MCF 10A (cell line): ENCODE data around the gene TRIM66. TPM values are rescaled to one million over a fixed set of nuclear protein-coding genes. Genes with fewer than 3 reads are reported as not detected.
A peak's percentile ranks its signal among the peaks of the same experiment; 100 is the strongest.

Experiments used
- BruUV-seq: library from RNA; stranded (reverse); fragments of 400-500 nt; replicated peaks from 2 replicates; lab custom pipeline; 2021; lab: Mats Ljungman, UMichigan
- CTCF ChIA-PET: fragments of 300-600 bp; sonication (Branson Sonifier 250); formaldehyde crosslinking; extraction: SDS; loops from one replicate; lab custom pipeline; 2021; ENCODE audit warnings: antibody characterized with exemption, inconsistent platforms; lab: Yijun Ruan, JAX
- POLR2A ChIA-PET: fragments of 300-600, 350-650 bp; sonication (Branson Sonifier 250); formaldehyde crosslinking; extraction: SDS; loops from one replicate; lab custom pipeline; 2020; ENCODE audit warnings: antibody characterized with exemption, inconsistent platforms; lab: Yijun Ruan, JAX
- DNase-seq: peaks from one replicate; pipeline ENCODE4 v3.0.0-alpha.2; 2018; ENCODE audit not compliant: unreplicated experiment
- H3K27ac Mint-ChIP-seq: one replicate; pipeline ENCODE4 v1.8.0; 2022; ENCODE audit warnings: mild to moderate bottlenecking, low read depth, mixed read lengths; ENCODE audit not compliant: unreplicated experiment
- H3K27me3 Mint-ChIP-seq: one replicate; pipeline ENCODE4 v1.8.0; 2022; ENCODE audit warnings: mixed read lengths; ENCODE audit not compliant: insufficient read depth, unreplicated experiment
- H3K36me3 Mint-ChIP-seq: one replicate; pipeline ENCODE4 v1.8.0; 2022; ENCODE audit warnings: mild to moderate bottlenecking, moderate library complexity, mixed read lengths; ENCODE audit not compliant: insufficient read depth, unreplicated experiment
- H3K4me1 Mint-ChIP-seq: one replicate; pipeline ENCODE4 v1.8.0; 2022; ENCODE audit warnings: mixed read lengths; ENCODE audit not compliant: insufficient read depth, unreplicated experiment
- H3K4me3 Mint-ChIP-seq: one replicate; pipeline ENCODE4 v1.8.0; 2022; ENCODE audit warnings: mild to moderate bottlenecking, moderate library complexity, mixed read lengths; ENCODE audit not compliant: unreplicated experiment
- H3K9me3 Mint-ChIP-seq: one replicate; pipeline ENCODE4 v1.8.0; 2022; ENCODE audit warnings: mixed read lengths; ENCODE audit not compliant: unreplicated experiment
- intact Hi-C: fragments of 100-400 bp; cut with micrococcal nuclease; formaldehyde crosslinking; loops from 2 replicates; pipeline ENCODE4 v1.14.1; 2022
- total RNA-seq: library from RNA; stranded (reverse); gene quantifications from 2 replicates; pipeline ENCODE4 v1.2.3, GENCODE V29; 2022
- TF ChIP-seq, protein P1 (sequence below): fragments of 200-600 bp; IDR thresholded peaks from one replicate; pipeline ENCODE4 v1.8.0; 2022; ENCODE audit warnings: antibody characterized with exemption, mild to moderate bottlenecking; ENCODE audit not compliant: unreplicated experiment

Gene TRIM66
- total RNA-seq, 1 experiment from 2014 or later = 27.3 TPM

DNA sequence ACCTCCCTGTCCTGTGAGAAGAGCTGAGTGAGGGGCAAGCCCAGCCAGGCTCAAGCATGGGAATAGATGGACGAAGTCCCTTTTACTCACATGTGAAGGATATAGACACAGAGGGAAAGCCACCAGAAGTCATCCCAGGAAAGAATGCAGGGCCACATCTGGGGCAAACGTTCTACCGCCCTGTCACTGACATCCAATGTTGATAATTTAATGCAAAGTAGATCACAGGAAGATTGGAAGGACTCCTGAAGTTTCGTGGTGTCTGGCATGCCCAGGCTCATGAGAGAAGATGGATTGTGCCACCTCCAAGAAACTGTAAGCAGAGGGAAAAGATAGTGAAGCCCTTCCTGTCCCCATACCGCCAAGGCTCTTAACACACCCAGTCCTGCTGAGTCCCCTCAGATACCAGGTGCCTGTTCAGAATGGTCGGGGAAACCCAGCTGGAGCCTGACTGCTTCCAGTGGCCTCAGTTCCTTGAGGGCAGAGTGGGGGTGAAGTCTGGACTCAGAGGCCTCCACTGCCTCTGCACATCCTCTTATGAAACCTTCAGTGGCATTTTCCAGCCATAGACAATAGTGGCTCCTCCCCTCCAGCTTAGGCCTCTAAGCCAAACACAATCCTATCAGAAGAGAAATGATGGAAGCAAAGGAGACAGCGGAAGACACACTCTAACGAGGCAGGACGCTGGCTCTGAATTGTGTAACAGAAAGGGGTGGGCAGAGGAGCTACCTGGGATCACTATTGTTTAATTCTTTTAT, 80.9 kb downstream of the TRIM66 start:
- CTCF ChIA-PET = interaction anchor here (0.8 to 1.2 kb wide), 3 partner anchors 10 to 375 kb away, joined by 3 read pairs; no protein-coding TSS in a partner anchor

DNA sequence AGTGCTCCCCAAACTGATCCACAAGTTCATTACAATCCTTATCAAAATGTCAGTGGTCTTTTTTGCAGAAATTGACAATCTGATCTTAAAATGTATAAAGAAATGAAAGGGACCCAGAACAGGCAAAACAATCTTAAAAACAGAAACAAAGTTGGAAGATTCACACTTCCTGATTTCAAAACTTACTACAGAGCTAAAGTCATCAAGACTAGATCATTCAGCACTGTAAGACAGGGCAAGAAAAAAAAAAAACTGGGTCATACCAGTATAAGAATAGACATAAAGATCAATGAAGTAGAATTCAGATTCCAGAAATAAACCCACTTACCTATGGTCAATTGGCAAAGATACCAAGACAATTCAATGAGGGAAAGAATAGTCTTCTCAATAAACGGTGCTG, 84.0 kb downstream of the TRIM66 start:
- Mint-ChIP-seq H3K36me3 (no peaks in the 10 kb centered on the region), H3K4me1 (peaks cover 7% of the 10 kb centered on the region), H3K27me3 (no peaks in the 10 kb centered on the region), H3K27ac (no peak overlapping the region), H3K9me3 (peaks cover 7% of the 10 kb centered on the region), H3K4me3 (no peak overlapping the region)
- intact Hi-C loops = no loop called here
- ChIA-PET CTCF (interaction anchor here (0.6 to 1.5 kb wide), 4 partner anchors 32 to 539 kb away, joined by 3 to 5 read pairs (median 4); partner anchors contain the start of gene LMO1), POLR2A (interaction anchor here (1.0 kb wide), 1 partner anchor 365 kb away, joined by 4 read pairs; no protein-coding TSS in a partner anchor)
- DNase-seq = no peak
- BruUV-seq = no TSS peak
- TF ChIP-seq, protein P1, sequence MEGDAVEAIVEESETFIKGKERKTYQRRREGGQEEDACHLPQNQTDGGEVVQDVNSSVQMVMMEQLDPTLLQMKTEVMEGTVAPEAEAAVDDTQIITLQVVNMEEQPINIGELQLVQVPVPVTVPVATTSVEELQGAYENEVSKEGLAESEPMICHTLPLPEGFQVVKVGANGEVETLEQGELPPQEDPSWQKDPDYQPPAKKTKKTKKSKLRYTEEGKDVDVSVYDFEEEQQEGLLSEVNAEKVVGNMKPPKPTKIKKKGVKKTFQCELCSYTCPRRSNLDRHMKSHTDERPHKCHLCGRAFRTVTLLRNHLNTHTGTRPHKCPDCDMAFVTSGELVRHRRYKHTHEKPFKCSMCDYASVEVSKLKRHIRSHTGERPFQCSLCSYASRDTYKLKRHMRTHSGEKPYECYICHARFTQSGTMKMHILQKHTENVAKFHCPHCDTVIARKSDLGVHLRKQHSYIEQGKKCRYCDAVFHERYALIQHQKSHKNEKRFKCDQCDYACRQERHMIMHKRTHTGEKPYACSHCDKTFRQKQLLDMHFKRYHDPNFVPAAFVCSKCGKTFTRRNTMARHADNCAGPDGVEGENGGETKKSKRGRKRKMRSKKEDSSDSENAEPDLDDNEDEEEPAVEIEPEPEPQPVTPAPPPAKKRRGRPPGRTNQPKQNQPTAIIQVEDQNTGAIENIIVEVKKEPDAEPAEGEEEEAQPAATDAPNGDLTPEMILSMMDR = no peak

More for the DNA sequence above, 80.9 kb downstream of the TRIM66 start:
- Mint-ChIP-seq H3K9me3 (peaks cover 7% of the 10 kb centered on the region), H3K4me1 (peaks cover 27% of the 10 kb centered on the region), H3K27me3 (no peaks in the 10 kb centered on the region), H3K27ac (no peak overlapping the region), H3K36me3 (no peaks in the 10 kb centered on the region), H3K4me3 (no peak overlapping the region)
- no TSS peak for BruUV-seq
- intact Hi-C loops = loop anchor here (5.0 kb wide), 1 partner anchor 166 kb away; no protein-coding TSS in a partner anchor
- POLR2A ChIA-PET = no interaction called here
- DNase-seq = no peak
- TF ChIP-seq, protein P1 = no peak

DNA sequence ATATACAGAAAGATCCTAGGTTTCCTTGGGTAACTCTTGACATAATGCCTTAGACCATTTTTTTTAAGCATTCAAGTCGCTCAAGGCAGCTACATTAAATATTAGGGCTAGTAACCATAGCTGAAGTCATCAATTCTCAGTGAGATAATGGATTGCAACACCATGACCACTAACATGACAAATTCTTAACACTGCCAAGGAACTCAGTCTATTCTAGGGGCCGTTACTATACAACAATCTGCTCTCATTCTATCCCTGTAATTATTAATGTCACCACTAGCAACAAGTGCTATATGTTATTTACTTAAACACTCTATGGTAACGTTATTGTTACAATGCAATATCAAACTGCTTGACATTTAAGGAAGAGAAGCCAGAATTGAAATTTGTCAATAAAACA, 85.3 kb downstream of the TRIM66 start:
- H3K36me3 Mint-ChIP-seq = no peaks in the 10 kb centered on the region
- intact Hi-C loops = no loop called here
- H3K27me3 Mint-ChIP-seq = no peaks in the 10 kb centered on the region
- DNase-seq = peak; percentile 51
- H3K9me3 Mint-ChIP-seq = peaks cover 7% of the 10 kb centered on the region
- H3K4me3 Mint-ChIP-seq = no peak overlapping the region
- ChIA-PET POLR2A (no interaction called here), CTCF (interaction anchor here (1.8 kb wide), 1 partner anchor 11 kb away, joined by 5 read pairs; no protein-coding TSS in a partner anchor)
- H3K27ac Mint-ChIP-seq = no peak overlapping the region
- BruUV-seq = no TSS peak
- peaks cover 5% of the 10 kb centered on the region for H3K4me1 Mint-ChIP-seq
- TF ChIP-seq, protein P1 = no peak

DNA sequence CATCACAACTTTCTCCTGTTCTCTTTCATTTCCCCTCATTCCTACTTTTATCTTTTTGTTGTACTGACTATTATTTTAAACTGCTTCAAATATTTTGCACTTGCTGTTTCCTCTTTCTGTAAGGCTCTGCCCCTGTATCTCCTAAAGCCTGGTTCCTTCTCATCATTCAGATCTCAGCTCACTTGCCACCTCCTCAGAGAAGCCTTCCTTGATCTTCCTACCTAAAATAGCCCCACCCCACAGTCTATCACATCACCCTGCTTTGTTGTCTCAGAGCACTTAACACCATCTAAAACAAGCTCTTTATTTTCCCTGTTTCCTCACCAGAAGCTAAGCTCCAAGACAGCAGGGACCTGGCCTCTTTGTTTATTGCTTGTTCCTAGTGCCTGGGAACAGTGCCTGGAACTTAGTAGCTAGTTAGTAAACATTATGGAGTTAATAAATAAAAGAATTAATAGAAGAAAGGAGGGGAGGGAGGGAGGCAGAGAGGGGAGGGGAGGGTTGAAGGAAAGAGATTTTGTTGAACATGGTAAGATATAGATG, 85.9 kb downstream of the TRIM66 start:
- ChIA-PET POLR2A (no interaction called here), CTCF (interaction anchor here (1.8 kb wide), 1 partner anchor 10 kb away, joined by 5 read pairs; no protein-coding TSS in a partner anchor)
- Mint-ChIP-seq H3K27me3 (no peaks in the 10 kb centered on the region), H3K4me1 (peaks cover 5% of the 10 kb centered on the region), H3K4me3 (no peak overlapping the region), H3K36me3 (no peaks in the 10 kb centered on the region), H3K27ac (no peak overlapping the region), H3K9me3 (peaks cover 7% of the 10 kb centered on the region)
- intact Hi-C loops = no loop called here
- TF ChIP-seq, protein P1 = no peak
- no TSS peak for BruUV-seq
- no peak for DNase-seq
